Ramos (cell line): ENCODE data around the gene CCDC102A.

Experiments used
- in situ Hi-C: fragments of 300-500 bp; cut with MboI; formaldehyde crosslinking; loops from one replicate; pipeline ENCODE4 v1.14.3; 2022; ENCODE audit warnings: low sequenced_read_pairs; ENCODE audit not compliant: unreplicated experiment

CCDC102A gene

GRCh38 chr16:57538235-57538721, 1.9 kb upstream of the CCDC102A start:
- in situ Hi-C loops: no loop called here

GRCh38 chr16:57537581-57538234, 1.3 kb upstream of the CCDC102A start:
- in situ Hi-C loops: no loop called here

GRCh38 chr16:57537194-57537505, 779 bp upstream of the CCDC102A start:
- in situ Hi-C loops: no loop called here

- in situ Hi-C loops: no loop called here
These were observed 578 bp downstream of the CCDC102A start for GRCh38 chr16:57535680-57536305.

GRCh38 chr16:57534881-57535658, 1.3 kb downstream of the CCDC102A start:
- in situ Hi-C loops: no loop called here

- in situ Hi-C loops: no loop called here
These were observed 2.0 kb downstream of the CCDC102A start for GRCh38 chr16:57534337-57534880.

- in situ Hi-C loops: no loop called here
These were observed 2.7 kb downstream of the CCDC102A start for GRCh38 chr16:57533431-57534336.

- in situ Hi-C loops: no loop called here
These were observed 4.1 kb downstream of the CCDC102A start for GRCh38 chr16:57532266-57532625.

- in situ Hi-C loops: no loop called here
These were observed 4.6 kb downstream of the CCDC102A start for GRCh38 chr16:57531635-57532265.

- in situ Hi-C loops: no loop called here
These were observed 5.2 kb downstream of the CCDC102A start for GRCh38 chr16:57531253-57531575.

GRCh38 chr16:57530522-57531252, 5.7 kb downstream of the CCDC102A start:
- in situ Hi-C loops: no loop called here

- in situ Hi-C loops: no loop called here
These were observed 6.3 kb downstream of the CCDC102A start for GRCh38 chr16:57530104-57530521.

- in situ Hi-C loops: no loop called here
These were observed 6.8 kb downstream of the CCDC102A start for GRCh38 chr16:57529391-57530103.

GRCh38 chr16:57528499-57529390, 7.6 kb downstream of the CCDC102A start:
- in situ Hi-C loops: no loop called here

- in situ Hi-C loops: no loop called here
These were observed 8.6 kb downstream of the CCDC102A start for GRCh38 chr16:57527610-57528360.

GRCh38 chr16:57527027-57527426, 9.3 kb downstream of the CCDC102A start:
- in situ Hi-C loops: no loop called here

GRCh38 chr16:57526498-57526897, 9.9 kb downstream of the CCDC102A start:
- in situ Hi-C loops: no loop called here
